ENCODE data around the gene OPCML.

DNA sequence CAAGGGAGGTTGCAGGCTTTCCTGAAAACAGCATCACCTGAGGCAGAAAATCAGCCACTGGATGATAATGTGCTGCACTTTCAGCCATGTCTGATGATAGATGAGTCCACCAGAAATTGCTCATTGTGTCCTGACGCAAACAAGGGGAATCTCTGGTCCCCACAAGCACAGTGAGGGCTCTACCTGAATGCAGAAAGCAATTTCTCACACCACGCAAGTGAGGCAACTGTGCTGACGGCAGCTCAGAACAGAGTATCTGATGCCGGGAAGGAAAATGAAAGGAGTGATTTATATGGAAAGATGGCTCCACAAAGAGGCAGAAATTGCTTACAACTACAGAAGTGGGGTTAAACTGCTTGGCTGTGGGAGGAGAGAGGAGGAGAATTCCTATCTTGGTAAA is 867.1 kb downstream of the OPCML start:
- TF ChIP-seq, protein P1, sequence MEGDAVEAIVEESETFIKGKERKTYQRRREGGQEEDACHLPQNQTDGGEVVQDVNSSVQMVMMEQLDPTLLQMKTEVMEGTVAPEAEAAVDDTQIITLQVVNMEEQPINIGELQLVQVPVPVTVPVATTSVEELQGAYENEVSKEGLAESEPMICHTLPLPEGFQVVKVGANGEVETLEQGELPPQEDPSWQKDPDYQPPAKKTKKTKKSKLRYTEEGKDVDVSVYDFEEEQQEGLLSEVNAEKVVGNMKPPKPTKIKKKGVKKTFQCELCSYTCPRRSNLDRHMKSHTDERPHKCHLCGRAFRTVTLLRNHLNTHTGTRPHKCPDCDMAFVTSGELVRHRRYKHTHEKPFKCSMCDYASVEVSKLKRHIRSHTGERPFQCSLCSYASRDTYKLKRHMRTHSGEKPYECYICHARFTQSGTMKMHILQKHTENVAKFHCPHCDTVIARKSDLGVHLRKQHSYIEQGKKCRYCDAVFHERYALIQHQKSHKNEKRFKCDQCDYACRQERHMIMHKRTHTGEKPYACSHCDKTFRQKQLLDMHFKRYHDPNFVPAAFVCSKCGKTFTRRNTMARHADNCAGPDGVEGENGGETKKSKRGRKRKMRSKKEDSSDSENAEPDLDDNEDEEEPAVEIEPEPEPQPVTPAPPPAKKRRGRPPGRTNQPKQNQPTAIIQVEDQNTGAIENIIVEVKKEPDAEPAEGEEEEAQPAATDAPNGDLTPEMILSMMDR (conservative IDR thresholded peaks at IDR 0.05 in 1 of 2, IDR thresholded peaks at IDR 0.05 in 1 of 2; ENCODE audit: extremely low read depth in 1 of 2, insufficient read depth in 1 of 2, low read depth in 1 of 2, low read length in 2 of 2) = no peak
- no peak for TF ChIP-seq EZH2 (IDR thresholded peaks at IDR 0.05; ENCODE audit: borderline replicate concordance, low read length)

Data from mammary epithelial cell (primary cell).